Neural cell (in vitro differentiated cells): ENCODE results near the gene NR2C2. TPM values are rescaled to one million over a fixed set of nuclear protein-coding genes. Genes with fewer than 3 reads are reported as not detected.

Experiments
- H2AFZ ChIP-seq: fragments of 200-600, 300-800 bp; sonication (generic), shearing (Covaris generic); 2 replicates; pipeline ENCODE4 v1.6.0; 2014; ENCODE audit warnings: low read depth, mild to moderate bottlenecking, antibody characterized with exemption, low read length, moderate library complexity
- H3F3A ChIP-seq: fragments of 200-600 bp; shearing (Covaris generic); 2 replicates; pipeline ENCODE4 v1.6.1; 2016; ENCODE audit warnings: mild to moderate bottlenecking, moderate library complexity, mixed read lengths, antibody characterized with exemption, low read length; ENCODE audit not compliant: insufficient read depth, poor library complexity, severe bottlenecking
- H3K27ac ChIP-seq: fragments of 200-600, 300-800 bp; sonication (generic), shearing (Covaris generic); 2 replicates; pipeline ENCODE4 v1.5.1; 2014; ENCODE audit warnings: mild to moderate bottlenecking, low read length, moderate library complexity
- H3K27me3 ChIP-seq: fragments of 300-800, 200-600 bp; sonication (generic), shearing (Covaris generic); 2 replicates; pipeline ENCODE4 v1.6.0; 2014; ENCODE audit warnings: mild to moderate bottlenecking, low read depth, low read length, moderate library complexity; ENCODE audit not compliant: insufficient read depth
- H3K36me3 ChIP-seq: fragments of 300-800, 200-600 bp; sonication (generic), shearing (Covaris generic); 2 replicates; pipeline ENCODE4 v1.5.1; 2014; ENCODE audit warnings: mild to moderate bottlenecking, antibody characterized with exemption, low read length, moderate library complexity; ENCODE audit not compliant: insufficient read depth
- H3K4me2 ChIP-seq: fragments of 300-800, 200-600 bp; sonication (generic), shearing (Covaris generic); 2 replicates; pipeline ENCODE4 v1.6.0; 2014; ENCODE audit warnings: mild to moderate bottlenecking, low read length
- H3K4me3 ChIP-seq: fragments of 300-800, 200-600 bp; sonication (generic), shearing (Covaris generic); 2 replicates; pipeline ENCODE4 v1.5.1; 2014; ENCODE audit warnings: mild to moderate bottlenecking, low read length, moderate library complexity
- H3K79me2 ChIP-seq: fragments of 200-600 bp; shearing (Covaris generic); replicated peaks from 2 replicates; pipeline ENCODE4 v1.6.0; 2014; ENCODE audit warnings: mild to moderate bottlenecking, low read length, moderate library complexity; ENCODE audit not compliant: insufficient read depth
- H3K9ac ChIP-seq: fragments of 300-800, 200-600 bp; sonication (generic), shearing (Covaris generic); 2 replicates; pipeline ENCODE4 v1.6.1; 2016; ENCODE audit warnings: mild to moderate bottlenecking, low read length, mixed read lengths
- H3K9me2 ChIP-seq: fragments of 200-600 bp; shearing (Covaris generic); 2 replicates; pipeline ENCODE4 v1.6.1; 2016; ENCODE audit warnings: mild to moderate bottlenecking, low read length, mixed read lengths; ENCODE audit not compliant: insufficient read depth
- H3K9me3 ChIP-seq: fragments of 200-600, 300-800 bp; sonication (generic), shearing (Covaris generic); 2 replicates; pipeline ENCODE4 v1.6.1; 2016; ENCODE audit warnings: mild to moderate bottlenecking, mixed run types, low read length, moderate library complexity, mixed read lengths
- H4K20me1 ChIP-seq: fragments of 200-600 bp; shearing (Covaris generic); 2 replicates; pipeline ENCODE4 v1.6.1; 2016; ENCODE audit warnings: mild to moderate bottlenecking, mixed run types; ENCODE audit not compliant: insufficient read depth
- CTCF ChIP-seq: fragments of 450-650 bp; IDR thresholded peaks from 2 replicates; pipeline ENCODE4 v1.5.1; 2014; ENCODE audit warnings: antibody characterized with exemption, mild to moderate bottlenecking, moderate library complexity; ENCODE audit not compliant: poor library complexity, severe bottlenecking
- EP300 ChIP-seq: fragments of 450-650 bp; conservative IDR thresholded peaks from 2 replicates; pipeline ENCODE4 v1.6.1; 2014; ENCODE audit warnings: antibody characterized with exemption, mild to moderate bottlenecking, moderate library complexity; ENCODE audit not compliant: poor library complexity, severe bottlenecking
- EZH2 ChIP-seq: fragments of 200-600, 300-800 bp; shearing (Covaris generic), sonication (generic); IDR thresholded peaks from 2 replicates; pipeline ENCODE4 v1.6.1; 2014; ENCODE audit warnings: antibody characterized with exemption, low read length, borderline replicate concordance, mild to moderate bottlenecking; ENCODE audit not compliant: insufficient read depth, poor library complexity, severe bottlenecking
- MXI1 ChIP-seq: fragments of 450-650 bp; conservative IDR thresholded peaks from 2 replicates; pipeline ENCODE4 v1.6.1; 2014; ENCODE audit warnings: antibody characterized with exemption, mild to moderate bottlenecking; ENCODE audit not compliant: poor library complexity, severe bottlenecking
- POLR2AphosphoS5 ChIP-seq: IDR thresholded peaks from 2 replicates; pipeline ENCODE4 v1.6.1; 2012
- RAD21 ChIP-seq: fragments of 450-650 bp; conservative IDR thresholded peaks from 2 replicates; pipeline ENCODE4 v1.6.1; 2014; ENCODE audit warnings: antibody characterized with exemption, mild to moderate bottlenecking, moderate library complexity
- REST ChIP-seq: IDR thresholded peaks from 2 replicates; pipeline ENCODE4 v1.6.1; 2012; ENCODE audit warnings: borderline replicate concordance
- SMC3 ChIP-seq: fragments of 450-650 bp; conservative IDR thresholded peaks from 2 replicates; pipeline ENCODE4 v1.6.1; 2014; ENCODE audit warnings: antibody characterized with exemption, mild to moderate bottlenecking, moderate library complexity; ENCODE audit not compliant: poor library complexity
- TAF1 ChIP-seq: IDR thresholded peaks from 2 replicates; pipeline ENCODE4 v1.6.1; 2012; ENCODE audit warnings: low read depth
- polyA minus RNA-seq: library from RNA; depleted of rRNA, polyadenylated mRNA; stranded (reverse); fragments of >200 nt; gene quantifications from 2 replicates; pipeline ENCODE4 v1.2.3, GENCODE V29; 2014
- polyA plus RNA-seq: library from polyadenylated mRNA; depleted of rRNA; stranded (reverse); fragments of >200 nt; gene quantifications from 2 replicates; pipeline ENCODE4 v1.2.3, GENCODE V29; 2014

NR2C2 gene
- polyA plus RNA-seq (37.5 and 40.4 TPM in 2 replicates), polyA minus RNA-seq (74.0 and 99.9 TPM in 2 replicates)

DNA sequence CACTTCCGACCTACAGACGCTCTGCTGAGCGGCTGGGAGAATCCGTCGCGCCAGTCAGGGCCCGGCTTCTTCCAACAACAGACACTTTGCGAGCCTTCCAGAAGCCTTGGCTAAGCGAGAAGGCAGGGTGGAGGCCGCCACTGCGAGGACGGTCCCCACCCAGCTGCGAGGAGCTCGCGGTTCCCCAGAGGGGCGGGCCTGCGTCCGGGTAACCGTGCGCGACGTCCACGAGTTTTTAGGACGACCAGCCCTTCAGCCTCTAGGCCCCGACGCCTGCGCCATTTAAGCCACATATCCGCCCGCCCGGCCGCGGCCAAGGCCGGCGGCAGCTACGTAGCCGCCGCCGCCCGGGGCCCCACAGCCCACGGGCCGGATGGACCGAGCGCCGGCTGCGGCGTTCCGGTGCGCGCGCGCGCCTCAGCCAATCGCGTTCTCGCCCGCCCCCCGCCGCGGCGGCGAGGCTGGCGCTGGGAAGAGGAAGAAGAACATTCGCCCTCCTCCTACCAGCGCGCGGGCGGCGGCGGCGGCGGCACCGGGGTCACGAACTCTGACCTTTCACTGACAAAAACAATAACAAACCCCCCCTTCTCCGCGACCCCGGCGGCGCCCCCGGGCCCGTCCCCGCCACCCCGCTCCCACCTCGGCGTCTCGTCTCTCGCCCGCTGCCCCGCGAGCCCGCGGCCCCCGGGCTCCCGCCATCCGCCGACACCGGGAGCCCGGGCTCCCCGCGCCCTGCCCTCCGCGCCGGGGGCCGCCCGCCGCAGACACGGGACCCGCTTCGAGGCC, at the start of gene NR2C2:
Gene NR2C2 (plus strand): TSS at position 484 of the 786 bp plus-strand sequence. CDS start 56,332 bp downstream, outside the sequence.
- Histone ChIP-seq H3F3A (no peaks in the 10 kb centered on the region), H3K9me3 (no peaks in the 10 kb centered on the region), H3K9me2 (no peaks in the 10 kb centered on the region), H2AFZ (peak within 1 kb of the TSS; percentile 51), H3K27ac (peak within 1 kb of the TSS; percentile 99), H3K9ac (peak within 1 kb of the TSS; percentile 96), H4K20me1 (peaks cover 6% of the 10 kb centered on the region), H3K36me3 (peaks cover 4% of the 10 kb centered on the region), H3K79me2 (peaks cover 68% of the 10 kb centered on the region), H3K4me2 (peak within 1 kb of the TSS; percentile 95), H3K27me3 (no peaks in the 10 kb centered on the region), H3K4me3 (peak within 1 kb of the TSS; percentile 96)
- TF ChIP-seq CTCF (no peak), EP300 (no peak), RAD21 (peak; percentile 21), EZH2 (no peak), TAF1 (no peak), MXI1 (peak; percentile 80), POLR2AphosphoS5 (peak; percentile 67), REST (no peak), SMC3 (peak; percentile 32)

DNA sequence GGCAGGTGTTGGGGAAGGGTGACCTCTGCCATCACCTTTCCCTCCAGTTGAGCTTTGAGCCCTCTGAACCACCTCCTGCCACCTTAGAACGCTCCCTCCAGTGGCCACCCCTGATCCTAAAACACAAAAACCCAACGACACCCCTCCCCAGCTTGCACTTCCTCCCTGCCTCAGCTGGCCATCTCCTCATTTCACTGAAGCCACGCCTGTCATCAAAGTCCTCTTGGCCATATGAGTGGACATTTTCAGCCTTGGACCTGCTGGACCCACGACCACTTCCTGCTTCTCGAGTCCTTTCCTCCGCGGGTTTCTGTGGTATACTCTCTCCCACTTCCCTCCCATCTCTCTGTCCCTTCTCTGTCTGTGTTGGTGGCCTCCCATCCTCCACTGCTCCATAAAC, 48.5 kb upstream of the NR2C2 start:
- Histone ChIP-seq H3K9me3 (no peaks in the 10 kb centered on the region), H3K36me3 (no peaks in the 10 kb centered on the region), H3K79me2 (no peaks in the 10 kb centered on the region), H3F3A (no peaks in the 10 kb centered on the region), H3K27me3 (no peaks in the 10 kb centered on the region), H3K9me2 (no peaks in the 10 kb centered on the region), H4K20me1 (no peaks in the 10 kb centered on the region), H3K9ac (no peak overlapping the region), H3K4me3 (no peak overlapping the region), H3K4me2 (no peak overlapping the region), H2AFZ (no peak overlapping the region), H3K27ac (no peak overlapping the region)
- TF ChIP-seq EP300 (no peak), RAD21 (no peak), MXI1 (no peak), CTCF (no peak), POLR2AphosphoS5 (no peak), REST (no peak), EZH2 (no peak), TAF1 (no peak), SMC3 (no peak)
